IMR-90 (cell line): ENCODE data around the gene CFAP73. TPM values are rescaled to one million over a fixed set of nuclear protein-coding genes. Genes with fewer than 3 reads are reported as not detected.
A peak's percentile ranks its signal among the peaks of the same experiment; 100 is the strongest.

Experiments used
- ATAC-seq: fragments of 200-7000 bp; cut with Tn5 transposase; 2 replicates; pipeline ENCODE4 v1.9.1; 2020; ENCODE audit warnings: low read depth, mild to moderate bottlenecking, moderate library complexity
- BruUV-seq: library from RNA; stranded (reverse); fragments of 400-500 nt; replicated peaks from 2 replicates; lab custom pipeline; 2021; lab: Mats Ljungman, UMichigan
- CTCF ChIA-PET: fragments of 300-600 bp; formaldehyde crosslinking; extraction: SDS; loops from one replicate; lab custom pipeline; 2021; ENCODE audit warnings: antibody characterized with exemption; lab: Yijun Ruan, JAX
- POLR2A ChIA-PET: fragments of 300-600 bp; sonication (Branson Sonifier 250); formaldehyde crosslinking; loops from one replicate; lab custom pipeline; 2022; ENCODE audit warnings: antibody characterized with exemption; ENCODE audit not compliant: unreplicated experiment; lab: Charles Lee
- DNase-seq: peaks from one replicate; pipeline ENCODE4 v3.0.0; 2013
- H2AFZ ChIP-seq: replicated peaks from 2 replicates; pipeline ENCODE3; 2013; ENCODE audit warnings: low read length, mild to moderate bottlenecking; ENCODE audit not compliant: poor library complexity
- H2AK5ac ChIP-seq: 2 replicates; pipeline ENCODE4 v1.6.1; 2013; ENCODE audit warnings: low read depth, low read length, inconsistent platforms
- H2AK9ac ChIP-seq: replicated peaks from 2 replicates; pipeline ENCODE3; 2013; ENCODE audit warnings: mild to moderate bottlenecking, low read depth, low read length, moderate library complexity; ENCODE audit not compliant: poor library complexity
- H2BK120ac ChIP-seq: 2 replicates; pipeline ENCODE4 v1.6.1; 2013; ENCODE audit warnings: low read depth, low read length, inconsistent platforms
- H2BK15ac ChIP-seq: 3 replicates; pipeline ENCODE4 v1.6.1; 2013; ENCODE audit warnings: low read depth, low read length, inconsistent platforms
- H2BK20ac ChIP-seq: 2 replicates; pipeline ENCODE4 v1.6.1; 2013; ENCODE audit warnings: low read depth, mild to moderate bottlenecking, inconsistent platforms, low read length, moderate library complexity
- H2BK5ac ChIP-seq: 2 replicates; pipeline ENCODE4 v1.6.1; 2013; ENCODE audit warnings: mild to moderate bottlenecking, low read depth, low read length, inconsistent platforms; ENCODE audit not compliant: poor library complexity, severe bottlenecking
- H3K14ac ChIP-seq: replicated peaks from 2 replicates; pipeline ENCODE4 v1.6.1; 2013; ENCODE audit warnings: low read depth, low read length, inconsistent platforms
- H3K18ac ChIP-seq: 2 replicates; pipeline ENCODE4 v1.6.1; 2013; ENCODE audit warnings: low read depth, low read length, control low read depth
- H3K23ac ChIP-seq: 2 replicates; pipeline ENCODE4 v1.6.1; 2013; ENCODE audit warnings: low read depth, low read length, inconsistent platforms
- H3K27ac ChIP-seq: 2 replicates; pipeline ENCODE4 v1.5.1; 2013; ENCODE audit warnings: mild to moderate bottlenecking, control low read depth, low read length; ENCODE audit not compliant: insufficient read depth
- H3K27me3 ChIP-seq: 2 replicates; pipeline ENCODE4 v1.6.1; 2013; ENCODE audit warnings: low read length; ENCODE audit not compliant: control insufficient read depth, insufficient read depth
- H3K36me3 ChIP-seq: 2 replicates; pipeline ENCODE4 v1.6.1; 2013; ENCODE audit warnings: low read length, mixed read lengths; ENCODE audit not compliant: control insufficient read depth, insufficient read depth
- H3K4ac ChIP-seq: 2 replicates; pipeline ENCODE4 v1.6.1; 2013; ENCODE audit warnings: low read depth, low read length, inconsistent platforms
- H3K4me1 ChIP-seq: 2 replicates; pipeline ENCODE4 v1.6.1; 2013; ENCODE audit warnings: low read length, mixed read lengths; ENCODE audit not compliant: control insufficient read depth, insufficient read depth
- H3K4me2 ChIP-seq: 2 replicates; pipeline ENCODE4 v1.6.1; 2013; ENCODE audit warnings: low read depth, mild to moderate bottlenecking, control low read depth, low read length, moderate library complexity
- H3K4me3 ChIP-seq: 2 replicates; pipeline ENCODE4 v1.5.1; 2013; ENCODE audit warnings: low read depth, mild to moderate bottlenecking, control low read depth, low read length, moderate library complexity; ENCODE audit not compliant: insufficient read depth
- H3K56ac ChIP-seq: 2 replicates; pipeline ENCODE4 v1.6.1; 2013; ENCODE audit warnings: low read length, inconsistent platforms; ENCODE audit not compliant: insufficient read depth; ENCODE audit errors: extremely low read depth
- H3K79me1 ChIP-seq, 2 experiments: 2 replicates each; pipeline ENCODE4 v1.6.1; 2013; ENCODE audit warnings: low read length in 2 of 2, inconsistent platforms in 1 of 2, low read depth in 1 of 2
- H3K9ac ChIP-seq: 2 replicates; pipeline ENCODE4 v1.6.1; 2013; ENCODE audit warnings: low read depth, low read length, control low read depth
- H3K9me1 ChIP-seq: 2 replicates; pipeline ENCODE4 v1.6.1; 2013; ENCODE audit warnings: low read length, inconsistent platforms; ENCODE audit not compliant: insufficient read depth
- H3K9me3 ChIP-seq: 2 replicates; pipeline ENCODE4 v1.6.1; 2013; ENCODE audit warnings: low read length; ENCODE audit not compliant: control insufficient read depth, insufficient read depth
- H4K20me1 ChIP-seq: 2 replicates; pipeline ENCODE4 v1.6.1; 2013; ENCODE audit warnings: low read length, inconsistent platforms; ENCODE audit not compliant: insufficient read depth
- H4K5ac ChIP-seq: 2 replicates; pipeline ENCODE4 v1.6.1; 2013; ENCODE audit warnings: mild to moderate bottlenecking, low read depth, low read length, control low read depth
- H4K8ac ChIP-seq, 2 experiments: 2 replicates each; pipeline ENCODE4 v1.6.1; 2013; ENCODE audit warnings: low read depth in 2 of 2, low read length in 2 of 2, control low read depth in 1 of 2, inconsistent platforms in 1 of 2
- H4K91ac ChIP-seq: 2 replicates; pipeline ENCODE4 v1.6.1; 2013; ENCODE audit warnings: low read depth, low read length, inconsistent platforms; ENCODE audit not compliant: insufficient read depth
- CEBPB ChIP-seq: IDR thresholded peaks from 2 replicates; pipeline ENCODE4 v1.6.1; 2012; ENCODE audit warnings: low read depth, low read length, improper control_type of control experiment
- CTCF ChIP-seq: conservative IDR thresholded peaks from 2 replicates; pipeline ENCODE4 v1.5.1; 2012; ENCODE audit warnings: mild to moderate bottlenecking, low read depth, low read length, improper control_type of control experiment
- ELK1 ChIP-seq: fragments of 150-350 bp; IDR thresholded peaks from 2 replicates; pipeline ENCODE4 v1.6.1; 2016; ENCODE audit warnings: low read depth, mild to moderate bottlenecking, low read length, moderate library complexity, borderline replicate concordance
- FOS ChIP-seq: fragments of 150-350 bp; IDR thresholded peaks from 2 replicates; pipeline ENCODE4 v1.6.1; 2016; ENCODE audit warnings: low read depth, low read length
- MAFK ChIP-seq: IDR thresholded peaks from 2 replicates; pipeline ENCODE4 v1.6.1; 2012; ENCODE audit warnings: low read depth, low read length, improper control_type of control experiment
- MAZ ChIP-seq: IDR thresholded peaks from 2 replicates; pipeline ENCODE4 v1.6.1; 2012; ENCODE audit warnings: low read depth, mild to moderate bottlenecking, low read length, improper control_type of control experiment, moderate library complexity, borderline replicate concordance
- MXI1 ChIP-seq: IDR thresholded peaks from 2 replicates; pipeline ENCODE4 v1.6.1; 2012; ENCODE audit warnings: low read depth, mild to moderate bottlenecking, low read length, moderate library complexity, borderline replicate concordance
- USF2 ChIP-seq: fragments of 150-350 bp; IDR thresholded peaks from 2 replicates; pipeline ENCODE4 v1.6.1; 2017; ENCODE audit warnings: mild to moderate bottlenecking, antibody characterized with exemption, low read length, low read depth
- WGBS, 2 experiments: methylation state at CpG; one replicate each; pipeline versions ENCODE4 v1.1.5 to v1.1.7; 2013; ENCODE audit warnings: missing lambda C conversion rate in 2 of 2; ENCODE audit not compliant: insufficient read length in 1 of 2; ENCODE audit errors: extremely low coverage in 2 of 2; 5-methylcytosine and 5-hydroxymethylcytosine counted together
- dilution Hi-C: fragments of 300-500 bp; cut with HindIII; formaldehyde crosslinking; loops from one replicate; pipeline ENCODE4 v1.14.3; 2018; ENCODE audit warnings: low sequenced_read_pairs; ENCODE audit not compliant: unreplicated experiment
- in situ Hi-C: fragments of 300-500 bp; cut with MboI; formaldehyde crosslinking; loops from 3 replicates; pipeline ENCODE4 v1.14.3; 2019; ENCODE audit warnings: low sequenced_read_pairs, inconsistent platforms, mixed read lengths
- intact Hi-C: fragments of 100-400 bp; cut with micrococcal nuclease; formaldehyde crosslinking; loops from 2 replicates; pipeline ENCODE4 v1.10.0; 2022
- polyA plus RNA-seq, 3 experiments: library from polyadenylated mRNA; depleted of rRNA; stranded (reverse); fragments of >200 nt; gene quantifications; 2 replicates each; pipeline ENCODE4 v1.2.3, GENCODE V29; 2012; ENCODE audit warnings: low replicate concordance in 1 of 3
- total RNA-seq: library from RNA; depleted of rRNA; stranded (reverse); fragments of >200 nt; gene quantifications from 2 replicates; pipeline ENCODE4 v1.2.3, GENCODE V29; 2012

CFAP73 gene
- total and polyA plus RNA-seq, 2 of the 4 experiments (the other 2 are of a cell fraction), result not detected

- TF ChIP-seq CTCF, result no peak
Observed at GRCh38 chr12:113184098-113184899, 34.8 kb downstream of the CFAP73 start (continued).

DNA sequence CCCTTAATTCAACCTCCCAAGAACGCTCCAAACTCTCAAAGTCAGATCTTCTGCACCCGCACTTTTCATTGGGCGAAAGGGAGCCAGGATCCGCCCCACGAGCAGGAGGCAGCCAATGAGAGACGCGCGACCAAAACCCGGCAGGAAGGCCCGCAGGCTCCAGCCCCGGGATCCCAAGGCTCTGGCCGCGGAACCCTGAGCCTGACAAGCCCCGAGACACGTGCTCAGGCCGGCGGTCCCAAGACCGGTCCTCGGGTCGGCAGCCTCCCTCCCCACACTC is 35.3 kb downstream of the CFAP73 start:
- H3K18ac ChIP-seq, result no peak overlapping the region
- in situ Hi-C loops, result loop anchor here (25.0 kb wide), 1 partner anchor 1227 kb away; the partner anchor contains the start of gene TBX5
- peak overlapping the region; percentile 57 to 71; a peak in 3 of 4 replicates for H4K8ac ChIP-seq
- H3K9ac ChIP-seq, result peak overlapping the region; percentile 74
- peak overlapping the region; percentile 66 for H3K4me2 ChIP-seq
- H3K79me1 ChIP-seq, result peaks cover 39 to 67% of the 10 kb centered on the region in 2 experiments
- peak overlapping the region; percentile 76; the same call in 1 of the 2 replicates for H3K56ac ChIP-seq
- H3K9me1 ChIP-seq, result no peaks in the 10 kb centered on the region
- POLR2A ChIA-PET, result interaction anchor here (0.6 to 0.7 kb wide), 2 partner anchors 32 to 89 kb away, joined by 3 to 4 read pairs; no protein-coding TSS in a partner anchor
- peak overlapping the region; percentile 67 for H3K4me3 ChIP-seq
- no peak overlapping the region for H2BK20ac ChIP-seq
- WGBS, 2 experiments, result 0% methylated on average over 12 of the region's 20 CpGs; no CpG with 5 or more reads in 1 of the 2 experiments
- CTCF ChIA-PET, result no interaction called here
- H2AK9ac ChIP-seq, result peak overlapping the region; percentile 87
- 0 out of 2 replicates have a peak overlapping the region, but pooled peaks have one; percentile 17 for H4K5ac ChIP-seq
- DNase-seq (peak; percentile 86), ATAC-seq (peak; percentile 92)
- intact Hi-C loops, result no loop called here
- peaks cover 5% of the 10 kb centered on the region; the same call in 1 of the 2 replicates for H3K4me1 ChIP-seq
- peak overlapping the region; percentile 20 for H2BK5ac ChIP-seq
- no peak overlapping the region for H2BK15ac ChIP-seq
- dilution Hi-C loops, result no loop called here
- H3K27ac ChIP-seq, result peak overlapping the region; percentile 72
- TF ChIP-seq CEBPB (no peak), ELK1 (no peak), MAFK (no peak), FOS (0 out of 2 replicates have a peak, but pooled peaks have one; percentile 8), MAZ (no peak; the same call in 1 of the 2 replicates), MXI1 (0 out of 2 replicates have a peak, but pooled peaks have one; percentile 30), USF2 (peak; percentile 93)
- peak overlapping the region; percentile 96 for H2AFZ ChIP-seq
- H3K9me3 ChIP-seq, result no peaks in the 10 kb centered on the region
- peaks cover 11% of the 10 kb centered on the region for H3K36me3 ChIP-seq
- H2AK5ac ChIP-seq, result no peak overlapping the region
- peak overlapping the region; percentile 71; the same call in 1 of the 2 replicates for H3K4ac ChIP-seq
- no TSS peak for BruUV-seq
- no peaks in the 10 kb centered on the region for H3K27me3 ChIP-seq
- H3K14ac ChIP-seq, result no peak overlapping the region; the same call in 1 of the 2 replicates
- no peak overlapping the region for H2BK120ac ChIP-seq
- H3K23ac ChIP-seq, result no peak overlapping the region
- H4K91ac ChIP-seq, result peak overlapping the region; percentile 55
- no peaks in the 10 kb centered on the region; the same call in 1 of the 2 replicates for H4K20me1 ChIP-seq
